ENCODE results near the gene KRTAP1-1. TPM values are rescaled to one million over a fixed set of nuclear protein-coding genes. Genes with fewer than 3 reads are reported as not detected.
A peak's percentile ranks its signal among the peaks of the same experiment; 100 is the strongest.
"Not testable (repeated sequence)": the region's sequence is repeated elsewhere in the genome, so short reads cannot be mapped to it uniquely, and the experiment has no call there.

Gene KRTAP1-1, protein sequence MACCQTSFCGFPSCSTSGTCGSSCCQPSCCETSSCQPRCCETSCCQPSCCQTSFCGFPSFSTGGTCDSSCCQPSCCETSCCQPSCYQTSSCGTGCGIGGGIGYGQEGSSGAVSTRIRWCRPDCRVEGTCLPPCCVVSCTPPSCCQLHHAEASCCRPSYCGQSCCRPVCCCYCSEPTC
- total RNA-seq (2014; rRNA removed; shearing (Covaris generic)), result not detected in 2 replicates

DNA sequence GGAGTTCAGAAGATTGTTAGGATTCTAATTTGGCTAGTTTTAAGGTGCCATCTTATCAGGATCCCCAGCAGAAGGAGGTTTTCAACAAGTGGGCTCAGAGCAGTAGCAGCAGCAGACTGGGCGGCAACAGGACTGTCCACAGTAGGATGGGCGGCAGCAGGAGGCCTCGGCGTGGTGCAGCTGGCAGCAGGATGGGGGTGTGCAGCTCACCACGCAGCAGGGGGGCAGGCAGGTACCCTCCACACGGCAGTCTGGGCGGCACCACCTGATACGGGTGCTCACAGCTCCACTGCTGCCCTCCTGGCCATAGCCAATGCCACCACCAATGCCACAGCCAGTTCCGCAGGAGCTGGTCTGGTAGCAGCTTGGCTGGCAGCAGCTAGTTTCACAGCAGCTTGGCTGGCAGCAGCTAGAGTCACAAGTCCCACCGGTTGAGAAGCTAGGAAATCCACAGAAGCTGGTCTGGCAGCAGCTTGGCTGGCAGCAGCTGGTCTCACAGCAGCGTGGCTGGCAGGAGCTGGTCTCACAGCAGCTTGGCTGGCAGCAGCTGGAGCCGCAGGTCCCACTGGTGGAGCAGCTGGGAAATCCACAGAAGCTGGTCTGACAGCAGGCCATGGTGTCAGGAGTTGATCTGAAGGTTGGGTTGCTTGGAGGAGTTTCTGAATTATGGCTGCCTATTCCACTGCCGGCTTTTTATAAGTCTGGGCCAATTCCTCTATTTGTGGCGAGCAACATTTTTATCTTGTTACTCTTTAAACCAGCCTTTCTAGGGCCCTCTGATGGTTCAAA is at the start of gene KRTAP1-1:
KRTAP1-1 (minus strand) TSS at position 668 of the 789 bp plus-strand sequence; CDS start at position 615, 53 bp downstream.
- H3K4me3 ChIP-seq; H3K4me1 ChIP-seq (replicated peaks); H3K9me3 ChIP-seq (replicated peaks); H3K27ac ChIP-seq; DNase-seq (ENCODE audit: low read depth in 1 of 2, low spot score in 2 of 2); H3K27me3 ChIP-seq (replicated peaks); H3K36me3 ChIP-seq: not testable (repeated sequence)

DNA sequence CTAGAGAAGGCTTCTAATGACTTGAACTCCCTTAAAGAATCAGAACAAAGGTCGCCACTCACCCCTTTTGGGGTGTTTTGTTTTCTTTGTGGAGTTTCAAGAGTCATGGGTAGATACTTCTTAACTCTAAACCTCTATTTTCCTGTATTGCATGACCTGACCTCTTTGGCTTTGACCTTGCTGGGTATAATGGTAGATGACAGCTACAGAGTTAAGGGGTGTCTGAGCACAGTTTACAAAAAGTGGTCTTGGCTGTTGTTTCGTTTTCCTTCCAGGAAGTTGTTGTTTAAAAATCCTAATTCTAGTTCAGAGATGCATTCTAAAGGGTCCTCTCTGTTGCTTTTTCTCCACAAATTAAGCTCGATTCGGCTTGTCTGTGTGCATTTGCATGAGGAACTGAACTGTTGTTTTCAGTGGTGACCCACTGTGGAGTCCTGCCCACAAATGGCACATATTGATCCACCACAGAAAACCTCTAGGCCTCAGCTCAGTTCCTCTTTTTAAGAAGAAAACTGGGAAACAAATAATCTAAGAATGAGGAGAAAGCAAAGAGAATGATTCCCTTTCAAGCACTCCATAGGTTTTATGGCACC is 47.6 kb upstream of the KRTAP1-1 start:
- not testable (repeated sequence) for H3K4me1 ChIP-seq (replicated peaks); H3K27ac ChIP-seq; H3K36me3 ChIP-seq; H3K4me3 ChIP-seq; H3K27me3 ChIP-seq (replicated peaks); H3K9me3 ChIP-seq (replicated peaks); DNase-seq (ENCODE audit: low read depth in 1 of 2, low spot score in 2 of 2)

- not testable (repeated sequence) for H3K9me3 ChIP-seq (replicated peaks); H3K27me3 ChIP-seq (replicated peaks); H3K4me1 ChIP-seq (replicated peaks); DNase-seq (ENCODE audit: low read depth in 1 of 2, low spot score in 2 of 2); H3K36me3 ChIP-seq; H3K4me3 ChIP-seq
- H3K27ac ChIP-seq, result peak within 1 kb of the TSS; percentile 71; the same call in 1 of the 2 replicates
These were observed 43.0 kb upstream of the KRTAP1-1 start, which contains the start of gene KRTAP4-7 for GRCh38 chr17:41084100-41084856. Gene KRTAP4-7, plus strand, starts transcription at chr17:41084150. Its CDS starts 57 bp downstream, at chr17:41084207.

DNA sequence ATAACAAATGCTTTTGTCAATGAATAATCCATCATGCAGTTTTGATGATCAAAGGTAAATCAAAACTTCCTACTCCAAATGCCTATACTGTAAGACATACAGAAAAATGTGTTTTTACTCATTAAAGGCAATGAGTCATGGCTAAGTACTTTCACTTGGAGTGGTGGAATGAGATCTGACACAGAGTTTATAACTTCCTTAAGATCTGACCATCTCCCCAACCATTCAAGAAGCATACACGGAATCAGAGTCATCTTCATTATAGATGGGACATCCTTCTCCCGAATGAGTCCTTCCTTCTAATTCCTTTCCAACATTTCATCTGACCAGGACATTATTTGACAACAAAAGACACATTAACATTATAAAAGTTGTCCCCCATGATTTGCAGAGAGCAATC is 42.2 kb upstream of the KRTAP1-1 start:
- not testable (repeated sequence) for H3K27me3 ChIP-seq (replicated peaks); H3K27ac ChIP-seq; H3K9me3 ChIP-seq (replicated peaks); H3K4me3 ChIP-seq; H3K4me1 ChIP-seq (replicated peaks); H3K36me3 ChIP-seq
- DNase-seq (ENCODE audit: low read depth in 1 of 2, low spot score in 2 of 2), result peak in 1 of 2 experiments; percentile 47

GRCh38 chr17:41082626-41083025 is 41.4 kb upstream of the KRTAP1-1 start:
- Histone ChIP-seq H3K27ac (peak overlapping the region; percentile 71), H3K36me3 (no peaks in the 10 kb centered on the region), H3K9me3 (replicated peaks) (no peaks in the 10 kb centered on the region), H3K4me3 (no peak overlapping the region), H3K4me1 (replicated peaks) (peaks cover 6% of the 10 kb centered on the region), H3K27me3 (replicated peaks) (no peaks in the 10 kb centered on the region)
- DNase-seq (ENCODE audit: low read depth in 1 of 2, low spot score in 2 of 2), result peak in 1 of 2 experiments; percentile 61

DNA sequence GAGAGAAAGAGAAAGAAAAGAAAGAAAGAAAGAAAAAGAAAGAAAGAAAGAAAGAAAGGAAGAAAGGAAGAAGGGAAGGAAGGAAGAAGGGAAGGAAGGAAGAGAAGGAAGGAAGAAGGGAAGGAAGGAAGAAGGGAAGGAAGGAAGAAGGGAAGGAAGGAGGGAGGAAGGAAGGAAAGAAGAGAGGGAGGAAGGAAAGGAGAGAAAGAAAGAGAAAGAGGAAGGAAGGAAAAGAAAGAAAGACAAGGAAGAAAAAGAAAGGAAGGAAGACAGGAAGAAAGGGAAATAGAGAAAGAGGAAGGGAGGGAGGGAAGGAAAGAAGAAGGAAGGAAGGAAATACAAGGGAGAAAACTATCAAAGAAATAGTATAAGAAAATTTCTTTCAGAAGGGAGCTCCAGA is 35.5 kb upstream of the KRTAP1-1 start:
- DNase-seq (ENCODE audit: low read depth in 1 of 2, low spot score in 2 of 2), result no peak
- no peaks in the 10 kb centered on the region for H3K4me1 ChIP-seq (replicated peaks)
- H3K9me3 ChIP-seq (replicated peaks), result no peaks in the 10 kb centered on the region
- H3K27ac ChIP-seq, result no peak overlapping the region
- H3K4me3 ChIP-seq, result no peak overlapping the region
- H3K27me3 ChIP-seq (replicated peaks), result no peaks in the 10 kb centered on the region
- H3K36me3 ChIP-seq, result no peaks in the 10 kb centered on the region

DNA sequence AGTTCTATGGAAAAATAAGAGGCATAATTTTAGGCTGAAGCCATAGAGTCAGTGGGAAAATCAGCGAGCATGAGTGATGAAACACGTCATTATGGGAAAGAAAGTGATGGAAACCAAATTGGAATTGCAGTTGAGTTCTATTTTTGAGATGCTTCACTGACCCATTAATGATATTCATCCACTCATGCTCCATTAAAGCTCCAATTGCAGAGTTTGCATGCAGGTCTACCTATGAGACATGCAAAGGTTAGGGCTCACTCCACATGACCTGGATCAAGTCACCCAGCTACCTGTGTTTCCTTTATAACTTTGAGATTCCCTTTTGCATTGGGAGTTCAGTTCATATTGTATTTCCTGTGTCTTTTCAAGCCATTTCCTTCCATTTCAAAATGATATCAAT is 32.4 kb upstream of the KRTAP1-1 start:
- H3K27me3 ChIP-seq (replicated peaks), result no peaks in the 10 kb centered on the region
- no peaks in the 10 kb centered on the region for H3K36me3 ChIP-seq
- H3K4me3 ChIP-seq, result no peak overlapping the region
- H3K27ac ChIP-seq, result no peak overlapping the region
- H3K9me3 ChIP-seq (replicated peaks), result no peaks in the 10 kb centered on the region
- no peak for DNase-seq (ENCODE audit: low read depth in 1 of 2, low spot score in 2 of 2)
- H3K4me1 ChIP-seq (replicated peaks), result no peaks in the 10 kb centered on the region

DNA sequence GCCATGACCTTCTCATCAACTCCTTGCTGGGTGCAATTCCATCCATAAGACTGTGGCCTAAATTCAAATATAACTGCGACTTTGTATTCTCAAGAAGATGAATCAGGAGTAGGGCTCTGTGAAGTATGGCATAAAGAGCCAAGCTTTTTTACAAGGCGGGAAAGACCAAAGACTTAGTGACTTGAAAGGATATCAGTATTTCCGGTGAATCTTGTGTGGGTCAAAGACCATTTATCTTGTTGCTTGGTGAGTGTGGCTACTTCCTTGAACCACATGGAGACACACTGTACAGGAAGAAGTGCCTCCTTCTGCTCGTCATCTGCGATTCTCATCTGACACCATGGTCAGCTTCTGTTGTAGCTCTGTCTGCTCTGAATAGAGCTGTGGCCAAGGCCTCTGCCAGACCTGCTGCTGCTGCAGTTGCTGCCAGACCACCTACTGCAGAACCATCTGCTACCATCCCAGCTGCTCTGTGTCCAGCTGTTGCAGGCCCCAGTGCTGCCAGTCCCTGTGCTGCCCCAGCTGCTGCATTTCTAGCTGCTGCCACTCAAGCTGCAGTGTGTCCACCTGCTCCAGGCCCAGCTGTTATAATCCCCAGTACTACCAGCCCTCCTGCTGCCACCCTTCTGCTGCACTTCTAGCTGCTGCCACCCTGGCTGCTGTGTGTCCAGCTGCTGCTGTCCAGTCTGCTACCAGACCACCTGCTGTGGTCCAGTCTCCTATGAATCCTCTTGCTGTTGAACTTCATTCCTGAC is 30.5 kb upstream of the KRTAP1-1 start:
- Histone ChIP-seq H3K27ac (no peak overlapping the region), H3K4me1 (replicated peaks) (peaks cover 9% of the 10 kb centered on the region)

GRCh38 chr17:41069031-41069430 is 27.8 kb upstream of the KRTAP1-1 start:
- no peaks in the 10 kb centered on the region for H3K27me3 ChIP-seq (replicated peaks)
- peaks cover 27% of the 10 kb centered on the region for H3K4me1 ChIP-seq (replicated peaks)
- H3K4me3 ChIP-seq, result no peak overlapping the region
- no peak overlapping the region for H3K27ac ChIP-seq
- no peak for DNase-seq (ENCODE audit: low read depth in 1 of 2, low spot score in 2 of 2)
- no peaks in the 10 kb centered on the region for H3K36me3 ChIP-seq
- H3K9me3 ChIP-seq (replicated peaks), result no peaks in the 10 kb centered on the region

More for the DNA sequence above, 30.5 kb upstream of the KRTAP1-1 start:
- no peak overlapping the region for H3K4me3 ChIP-seq
- H3K9me3 ChIP-seq (replicated peaks), result no peaks in the 10 kb centered on the region
- H3K36me3 ChIP-seq, result no peaks in the 10 kb centered on the region
- no peaks in the 10 kb centered on the region for H3K27me3 ChIP-seq (replicated peaks)
- DNase-seq (ENCODE audit: low read depth in 1 of 2, low spot score in 2 of 2), result no peak

DNA sequence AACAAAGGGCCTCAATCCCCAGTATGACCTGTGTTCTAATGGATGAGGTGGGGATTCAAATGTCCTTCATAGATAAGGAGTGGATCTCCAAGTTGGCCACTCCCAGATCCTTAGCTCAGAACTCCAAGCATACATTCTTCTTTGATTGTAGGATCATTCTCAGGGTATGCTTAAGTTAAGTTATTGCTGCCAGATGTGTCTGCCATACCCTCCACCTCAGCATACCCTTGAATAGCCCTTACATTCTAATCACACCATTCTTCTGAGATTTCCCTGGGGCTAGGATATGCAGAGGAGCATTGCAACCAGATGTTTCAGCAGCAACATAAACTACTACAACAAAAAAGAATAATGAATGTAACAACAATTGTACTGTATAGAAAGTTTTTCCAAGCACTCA is 26.0 kb upstream of the KRTAP1-1 start:
- no peaks in the 10 kb centered on the region for H3K27me3 ChIP-seq (replicated peaks)
- DNase-seq (ENCODE audit: low read depth in 1 of 2, low spot score in 2 of 2), result no peak
- H3K36me3 ChIP-seq, result no peaks in the 10 kb centered on the region
- H3K4me3 ChIP-seq, result no peak overlapping the region
- H3K4me1 ChIP-seq (replicated peaks), result peaks cover 45% of the 10 kb centered on the region
- H3K27ac ChIP-seq, result no peak overlapping the region; the same call in 1 of the 2 replicates
- no peaks in the 10 kb centered on the region for H3K9me3 ChIP-seq (replicated peaks)

- H3K36me3 ChIP-seq, result no peaks in the 10 kb centered on the region
- H3K27ac ChIP-seq, result 0 out of 2 replicates have a peak within 1 kb of the TSS, but pooled peaks have one; percentile 14
- peaks cover 6% of the 10 kb centered on the region; the same call in 1 of the 2 replicates for H3K9me3 ChIP-seq (replicated peaks)
- H3K4me1 ChIP-seq (replicated peaks), result peaks cover 57% of the 10 kb centered on the region
- DNase-seq (ENCODE audit: low read depth in 1 of 2, low spot score in 2 of 2), result peak; percentile 61 to 65
- no peak within 1 kb of the TSS for H3K4me3 ChIP-seq
- no peaks in the 10 kb centered on the region for H3K27me3 ChIP-seq (replicated peaks)
These were observed 24.8 kb upstream of the KRTAP1-1 start, which contains the start of gene KRTAP2-4 for GRCh38 chr17:41065829-41066624. Gene KRTAP2-4, minus strand, starts transcription at chr17:41065879. Its CDS starts 34 bp downstream, at chr17:41065845.

GRCh38 chr17:41065016-41065689 is 23.9 kb upstream of the KRTAP1-1 start:
- peaks cover 66% of the 10 kb centered on the region for H3K4me1 ChIP-seq (replicated peaks)
- DNase-seq (ENCODE audit: low read depth in 1 of 2, low spot score in 2 of 2); H3K36me3 ChIP-seq; H3K4me3 ChIP-seq; H3K9me3 ChIP-seq (replicated peaks); H3K27ac ChIP-seq; H3K27me3 ChIP-seq (replicated peaks): not testable (repeated sequence)
